GM19438 (cell line): ENCODE data around the gene NUAK1.

ENCODE experiments used
- ATAC-seq: cut with Tn5 transposase; IDR thresholded peaks from one replicate; pipeline ENCODE4 v1.9.1; 2021; ENCODE audit warnings: low read depth; ENCODE audit not compliant: unreplicated experiment

Gene NUAK1

DNA sequence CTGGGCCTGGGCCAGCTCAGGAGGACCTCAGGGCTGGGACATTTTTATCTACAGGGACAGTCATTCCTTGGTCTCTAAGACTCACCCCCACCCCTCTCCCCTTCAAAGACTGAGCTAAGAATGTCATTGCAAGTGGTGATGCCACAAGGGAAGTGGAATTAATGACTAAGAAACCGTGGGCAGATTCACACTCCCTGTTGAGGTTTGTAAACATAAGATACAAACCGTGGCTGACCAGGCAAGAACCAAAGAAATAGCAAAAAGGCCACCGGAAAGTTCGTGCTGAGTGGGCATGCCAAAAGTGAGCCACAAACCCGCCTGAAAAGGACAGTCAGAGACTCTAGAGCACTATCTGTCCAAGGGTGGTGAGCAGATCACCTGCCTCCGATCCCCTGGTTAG lies 25.7 kb downstream of the NUAK1 start:
- ATAC-seq: no peak

DNA sequence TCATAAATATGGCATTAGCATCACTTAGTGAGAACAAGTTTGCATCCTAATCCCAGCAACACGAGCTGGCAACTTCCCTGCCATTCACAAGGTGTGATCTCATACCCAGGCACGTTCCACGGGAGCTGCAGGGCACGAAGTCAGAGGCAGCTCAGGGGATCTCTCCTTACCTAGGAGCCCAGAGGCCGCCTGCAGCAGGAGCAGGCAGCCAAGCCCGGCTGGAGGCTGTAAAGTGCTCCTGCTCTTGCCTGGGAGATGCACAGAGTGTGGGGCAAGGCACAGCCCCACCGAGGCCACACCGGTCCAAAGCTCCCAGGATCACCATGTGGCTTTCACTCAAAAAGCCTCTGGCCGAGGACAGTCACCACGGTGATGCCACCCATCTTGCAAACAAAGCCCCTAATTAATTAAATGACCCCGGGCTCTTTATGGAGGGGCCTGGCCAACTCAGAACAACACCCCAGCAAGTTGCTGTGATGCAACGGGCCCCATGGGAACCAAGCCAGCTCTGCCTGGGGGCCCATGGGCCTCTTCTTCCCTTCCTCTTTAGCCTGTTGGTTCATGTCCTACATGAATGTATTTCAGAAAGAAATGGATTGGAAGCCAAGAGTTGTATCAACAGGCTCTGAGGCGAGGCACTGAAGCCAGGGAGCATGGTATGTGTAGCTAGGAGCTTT lies 26.5 kb downstream of the NUAK1 start:
- no peak for ATAC-seq

DNA sequence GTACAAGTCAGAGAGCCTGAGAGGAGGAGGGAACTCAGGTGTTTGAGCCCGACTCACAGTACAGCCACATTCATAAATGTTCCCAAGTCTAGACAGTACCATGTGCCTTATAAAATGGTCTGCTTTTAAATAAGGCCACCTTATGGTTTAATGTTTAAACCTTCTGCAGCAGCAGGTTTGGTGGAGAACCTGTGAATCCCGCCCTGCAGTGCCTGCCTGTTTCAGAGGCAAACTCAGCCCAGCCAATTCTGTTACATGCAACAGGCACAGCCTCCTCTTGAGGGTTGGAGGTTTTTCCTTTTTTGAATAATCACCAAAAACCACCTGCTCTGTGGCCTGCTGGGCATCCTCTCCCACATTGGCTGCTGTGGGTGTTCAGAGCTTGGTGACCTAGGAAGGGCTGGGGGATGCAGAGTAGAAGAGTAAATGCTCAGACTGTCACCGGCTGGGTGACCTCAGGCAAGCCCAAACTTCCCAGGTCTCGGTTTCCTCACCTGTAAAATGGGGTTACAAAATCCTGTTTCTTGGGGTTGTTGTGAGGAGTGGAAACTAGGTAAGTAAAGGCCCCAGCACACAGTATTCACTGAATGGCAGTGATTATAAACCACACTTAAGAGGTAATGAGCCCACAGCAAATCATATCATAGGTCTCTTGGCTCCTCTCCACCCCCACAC lies 28.0 kb downstream of the NUAK1 start:
- ATAC-seq: no peak

DNA sequence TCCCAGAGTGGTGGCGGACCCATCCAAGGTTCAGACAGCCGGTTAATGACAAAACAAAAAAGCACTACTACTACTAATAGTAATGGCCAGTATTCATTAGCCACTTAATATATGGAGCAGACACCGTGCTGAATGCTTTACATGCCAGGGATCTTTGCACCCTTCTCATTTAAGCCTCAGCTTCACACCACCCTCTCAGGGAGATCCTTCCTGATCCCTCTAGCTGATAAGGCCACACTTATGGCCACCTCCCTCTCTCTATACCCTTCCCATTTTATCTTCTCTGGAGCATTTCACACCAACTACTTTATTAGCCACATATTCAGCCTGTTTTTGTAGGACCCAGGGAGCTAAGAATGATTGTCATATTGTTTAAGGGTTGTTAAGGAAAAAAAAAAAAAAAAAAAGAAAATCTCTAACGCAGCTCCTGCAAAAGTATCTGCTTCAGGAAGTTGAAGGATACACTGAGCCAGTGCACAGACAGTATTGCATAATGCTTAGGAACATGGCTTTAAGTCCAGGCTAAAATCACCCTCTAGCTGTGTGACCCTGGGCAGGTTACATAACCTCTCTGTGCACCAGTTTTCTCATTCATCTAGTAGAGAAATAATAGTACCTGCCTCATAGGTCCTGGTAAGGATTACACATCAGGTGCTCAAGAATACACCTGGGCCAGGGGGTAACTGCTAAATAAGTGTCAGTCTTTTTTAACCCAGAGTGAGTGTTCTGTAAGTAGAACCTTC lies 29.4 kb downstream of the NUAK1 start:
- ATAC-seq: no peak

DNA sequence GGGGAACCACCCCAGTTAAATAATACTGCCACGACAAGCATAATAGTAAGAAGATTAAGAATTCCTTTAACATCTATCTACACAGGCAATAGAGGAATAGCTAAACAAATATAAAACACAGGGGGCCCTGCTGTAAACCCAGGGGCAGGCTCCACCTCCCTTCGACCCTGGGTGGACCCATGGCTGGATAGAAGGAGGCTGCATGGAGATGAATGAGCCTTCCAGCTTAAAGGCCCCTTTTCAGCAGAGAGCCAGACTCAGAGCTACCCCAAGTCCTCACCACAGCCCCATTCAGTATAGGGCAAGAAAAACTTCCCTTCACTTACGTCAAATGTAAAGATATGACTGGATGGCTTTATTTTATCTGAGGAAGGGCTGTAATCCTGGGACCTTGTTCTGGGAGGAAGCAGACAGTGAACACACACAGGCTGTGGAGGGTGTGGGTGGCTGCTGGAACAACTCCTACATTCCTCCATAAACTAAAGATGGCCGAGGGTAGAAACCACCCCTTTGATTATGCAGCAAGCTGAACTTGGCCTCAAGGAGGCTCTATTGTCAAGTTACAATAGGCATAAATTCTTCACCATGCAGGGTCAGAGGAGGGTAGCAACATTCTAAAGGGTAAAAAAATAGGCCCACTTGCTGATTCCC lies 30.4 kb downstream of the NUAK1 start:
- ATAC-seq: no peak

DNA sequence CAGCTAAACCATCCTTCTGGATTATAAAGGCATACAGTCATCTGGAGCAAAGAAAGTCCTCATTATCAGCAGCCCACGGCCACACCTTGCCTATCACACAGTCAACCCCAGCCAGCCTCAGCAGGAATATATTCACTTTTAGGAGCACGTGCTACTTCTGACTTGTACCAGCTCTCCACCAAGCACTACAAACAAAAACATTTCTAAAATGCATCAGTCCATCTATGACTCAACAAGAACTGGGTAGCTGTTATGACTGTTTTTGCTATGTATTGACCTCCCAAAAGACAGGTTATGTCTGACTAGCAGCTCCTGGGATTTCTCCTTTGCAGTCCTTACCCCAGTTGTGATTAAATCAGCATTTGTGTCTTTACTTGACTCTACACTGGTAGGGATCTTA lies 31.2 kb downstream of the NUAK1 start:
- ATAC-seq: no peak

DNA sequence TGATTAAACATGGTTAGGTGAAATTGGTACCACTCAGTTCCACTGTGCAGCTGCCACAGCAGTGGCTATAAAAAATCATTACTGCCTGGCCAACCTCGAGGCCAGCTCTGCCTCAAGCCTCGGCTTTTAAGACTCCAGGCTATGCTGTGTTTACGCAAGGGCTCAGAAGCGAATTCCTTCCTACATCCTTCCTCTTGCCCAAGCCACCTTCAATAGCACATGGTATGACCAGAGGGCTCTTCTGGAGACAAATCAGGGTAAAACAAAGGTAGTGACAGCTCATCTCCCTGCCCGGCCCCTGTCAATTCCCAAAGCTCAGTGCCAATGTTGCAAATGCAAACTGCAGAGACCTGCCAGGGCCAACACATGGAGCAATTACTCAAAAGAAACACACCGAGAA lies 31.9 kb downstream of the NUAK1 start:
- no peak for ATAC-seq

DNA sequence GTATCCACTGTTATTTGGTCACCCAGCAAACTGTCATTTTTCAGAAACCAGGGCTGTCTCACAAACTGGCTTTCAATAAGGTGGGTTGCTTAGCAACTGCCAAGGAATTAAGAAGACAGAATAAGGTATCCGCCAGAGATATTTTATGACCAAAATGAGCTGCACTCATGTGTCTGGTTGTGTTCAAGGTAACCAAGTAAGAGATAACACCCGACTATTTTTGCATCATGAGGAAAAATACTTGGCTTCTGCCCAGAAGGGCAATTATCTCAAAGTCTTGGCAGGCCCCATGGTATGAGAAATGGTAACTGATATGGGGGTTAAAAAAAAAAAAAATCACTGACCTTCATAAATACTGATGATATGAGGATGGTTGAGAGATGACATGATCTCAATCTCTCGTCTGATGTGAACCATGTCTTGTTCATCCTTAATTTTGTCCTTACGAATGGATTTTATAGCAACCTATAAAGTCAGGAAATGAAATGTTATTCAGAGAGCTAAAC lies 32.6 kb downstream of the NUAK1 start:
- ATAC-seq: no peak

DNA sequence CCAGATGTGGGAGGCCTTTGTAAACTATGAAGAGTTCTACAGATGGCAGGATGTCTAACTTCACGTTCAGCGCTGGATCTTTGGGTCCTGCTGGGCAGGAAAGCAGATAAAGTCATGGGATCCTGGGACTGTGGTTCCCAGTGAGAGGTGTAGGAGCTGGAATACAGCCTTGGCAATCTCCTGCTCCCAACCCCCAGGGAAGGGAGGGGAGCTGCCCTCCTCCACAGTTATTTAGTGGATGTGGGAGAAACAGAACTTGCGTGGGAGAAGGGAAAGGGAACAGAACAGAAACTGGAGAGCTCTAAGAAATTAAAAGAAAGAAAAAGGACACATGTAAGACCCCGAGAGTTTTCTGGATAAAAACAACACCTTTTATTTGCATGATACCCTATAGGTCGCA lies 37.0 kb downstream of the NUAK1 start:
- no peak for ATAC-seq

DNA sequence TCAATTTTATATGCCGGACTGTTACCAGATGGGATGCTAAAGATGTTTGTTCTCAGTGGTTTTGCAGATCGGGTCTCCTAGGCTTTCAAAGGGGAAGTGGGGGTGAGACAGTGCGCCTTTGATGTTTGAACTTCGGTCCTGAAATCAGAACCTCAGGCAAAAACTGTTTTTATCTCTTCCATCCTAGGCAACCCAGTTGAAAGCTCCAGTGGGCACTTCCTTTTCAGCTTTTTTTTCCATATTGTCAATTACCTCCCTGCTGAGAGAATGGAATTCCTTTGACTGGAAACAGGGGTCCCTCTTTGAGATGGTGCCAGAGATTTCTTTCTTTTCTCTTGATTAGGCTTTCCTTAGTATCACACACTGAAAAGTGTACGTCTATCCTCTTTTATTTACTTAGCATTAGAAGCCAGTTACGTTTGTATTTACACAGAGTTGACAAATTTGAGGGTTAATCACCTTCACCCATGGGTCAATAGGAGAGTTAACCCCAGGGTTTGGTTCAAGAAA lies 40.0 kb downstream of the NUAK1 start:
- no peak for ATAC-seq

DNA sequence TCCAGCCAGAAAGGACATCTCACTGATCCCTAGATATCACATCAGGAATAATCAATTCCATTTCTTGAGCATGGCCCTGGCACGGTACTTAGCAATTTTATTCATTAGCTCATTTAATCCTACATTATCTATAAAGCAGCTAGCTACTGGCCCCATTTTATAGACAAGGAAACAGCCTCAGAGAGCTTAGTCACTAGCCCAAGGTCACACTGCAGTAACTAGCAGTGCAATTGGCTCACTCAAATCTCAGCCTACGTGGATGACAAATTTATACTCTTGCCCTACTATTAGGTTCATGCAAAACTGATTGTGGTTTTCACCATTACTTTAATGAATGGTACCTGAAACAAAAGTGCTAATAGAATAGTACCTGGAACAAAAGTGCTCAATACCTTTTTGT lies 41.7 kb downstream of the NUAK1 start:
- ATAC-seq: no peak

DNA sequence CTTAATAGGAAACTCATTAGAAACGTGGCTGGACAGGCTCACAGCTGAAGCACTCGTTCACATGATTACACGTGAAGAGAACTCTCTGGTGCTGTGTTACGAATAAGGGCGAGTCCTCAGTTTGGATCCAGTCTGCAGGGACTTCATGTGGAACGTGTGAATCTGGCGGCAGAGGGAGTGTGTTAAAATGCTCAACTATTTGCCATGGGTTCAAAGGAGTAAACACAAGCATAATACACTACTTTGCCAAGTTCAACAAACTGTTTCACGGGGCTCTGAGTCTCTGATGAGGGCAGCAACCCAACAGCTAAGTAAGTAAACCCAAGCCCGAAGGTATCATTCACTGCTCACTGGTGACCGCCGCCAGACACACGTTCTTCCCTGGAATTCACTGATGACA lies 42.4 kb downstream of the NUAK1 start:
- ATAC-seq: no peak

DNA sequence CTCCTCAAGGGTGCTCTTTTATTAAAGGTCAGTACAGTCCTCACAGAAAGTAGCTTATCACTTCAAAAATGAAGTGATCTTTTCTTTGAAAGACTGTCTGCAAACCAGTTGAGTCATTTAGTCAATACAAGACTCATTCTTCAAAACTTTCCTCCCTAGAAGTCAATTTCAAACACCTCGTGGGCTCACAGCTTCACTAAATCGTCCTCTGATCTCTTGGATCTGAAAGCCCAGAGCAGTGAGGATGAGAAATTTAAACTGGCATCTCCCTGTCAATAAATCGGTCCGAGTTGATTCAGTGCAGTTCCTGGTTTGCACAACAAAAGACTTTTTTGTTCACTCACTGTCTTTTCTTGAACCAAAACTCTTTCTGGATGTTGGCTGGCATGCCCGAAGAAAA lies 44.5 kb downstream of the NUAK1 start:
- ATAC-seq: no peak

DNA sequence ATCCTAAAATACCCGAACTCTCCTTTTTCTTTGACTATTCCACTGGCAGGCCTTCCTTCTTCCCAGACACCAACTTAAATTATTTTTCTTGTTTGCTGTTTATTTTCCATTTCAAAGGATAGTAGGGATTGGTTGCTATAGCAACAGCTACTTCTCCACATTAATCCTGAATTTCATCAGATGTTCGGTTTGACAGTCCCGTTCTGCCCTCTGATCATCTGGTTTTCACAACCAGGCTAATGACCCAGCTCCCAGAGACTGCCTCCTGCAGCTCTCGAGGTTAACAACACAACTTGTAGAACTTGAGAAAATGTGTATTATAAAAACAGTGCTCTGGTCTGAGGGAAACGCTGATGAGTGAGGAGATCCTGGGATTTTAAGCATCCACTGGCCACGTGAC lies 45.5 kb downstream of the NUAK1 start:
- no peak for ATAC-seq

DNA sequence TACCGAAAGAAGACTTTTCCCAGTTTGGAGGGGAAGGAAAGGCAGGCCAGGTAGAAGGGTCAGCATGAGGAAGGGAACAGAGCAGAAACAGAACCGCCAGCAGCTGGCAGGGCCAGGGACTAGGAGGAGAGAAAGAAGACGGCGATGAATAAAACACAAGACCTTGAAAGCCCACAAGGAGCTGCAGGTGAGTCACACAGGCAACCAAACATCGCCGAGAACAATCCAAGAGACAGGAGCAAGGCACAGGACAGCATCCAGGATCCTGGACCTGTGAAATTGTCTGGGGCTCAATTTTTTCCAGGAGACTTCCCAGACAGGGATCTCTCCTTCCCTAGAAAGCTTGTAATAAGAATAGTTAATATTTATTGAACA lies 47.3 kb downstream of the NUAK1 start:
- ATAC-seq: no peak

DNA sequence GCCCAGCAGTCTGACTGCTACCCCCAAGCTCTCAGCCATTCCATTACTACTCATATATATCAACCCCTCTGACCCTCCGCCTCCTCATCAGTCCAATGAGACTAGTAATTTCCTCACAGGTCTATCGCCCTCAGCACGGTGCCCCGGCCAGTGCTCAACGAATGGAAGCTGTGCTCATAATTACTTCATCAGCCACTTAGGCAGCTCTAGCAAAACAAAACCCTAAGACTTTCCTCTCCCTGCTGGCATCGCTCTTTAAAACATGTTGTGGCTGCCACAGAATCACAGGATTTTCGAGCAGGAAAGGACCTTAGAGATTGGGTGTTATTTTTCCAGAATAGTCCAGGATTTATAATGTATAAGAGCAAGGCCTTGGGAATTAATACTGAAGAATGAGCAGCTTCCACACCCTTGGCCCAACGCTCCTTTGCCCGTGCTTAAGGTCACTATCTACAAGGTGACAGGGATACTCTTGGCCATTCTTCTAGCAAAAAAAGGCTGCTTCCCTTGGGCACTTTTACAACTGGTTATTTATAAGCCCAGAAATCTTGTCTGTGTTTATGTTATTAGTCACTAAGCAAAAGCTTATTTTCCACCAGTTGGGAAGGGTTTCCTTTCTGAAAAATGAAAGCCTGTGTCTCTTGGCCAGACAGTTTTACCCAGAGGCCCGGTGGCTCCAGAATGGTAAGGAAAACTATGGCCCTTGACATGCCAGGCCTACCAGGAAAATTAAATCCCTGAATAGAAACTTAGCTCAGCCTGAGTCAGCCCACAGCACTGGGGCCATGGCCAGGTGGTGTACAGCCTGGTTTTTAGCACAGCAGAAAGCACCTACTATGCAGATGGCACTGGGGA lies 47.9 kb downstream of the NUAK1 start:
- no peak for ATAC-seq

DNA sequence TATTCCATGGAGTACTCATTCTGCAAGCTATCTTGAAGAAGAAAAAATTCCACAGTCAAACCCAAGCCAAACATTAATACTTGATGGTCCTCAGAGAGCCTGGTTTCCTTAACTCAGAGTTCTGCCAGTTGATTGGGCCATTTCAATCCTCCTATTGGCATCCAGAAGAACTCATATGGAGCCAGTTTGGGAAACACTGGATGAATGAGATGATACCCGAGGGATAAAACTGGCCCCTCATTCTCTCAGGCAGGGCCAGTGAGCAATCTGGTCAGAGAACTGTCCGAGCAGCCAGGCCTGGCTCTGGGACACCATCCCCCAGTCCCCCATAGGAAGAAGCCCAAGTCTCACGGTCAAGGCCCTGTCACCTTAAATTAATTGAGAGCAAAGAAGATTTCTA lies 48.8 kb downstream of the NUAK1 start:
- no peak for ATAC-seq

DNA sequence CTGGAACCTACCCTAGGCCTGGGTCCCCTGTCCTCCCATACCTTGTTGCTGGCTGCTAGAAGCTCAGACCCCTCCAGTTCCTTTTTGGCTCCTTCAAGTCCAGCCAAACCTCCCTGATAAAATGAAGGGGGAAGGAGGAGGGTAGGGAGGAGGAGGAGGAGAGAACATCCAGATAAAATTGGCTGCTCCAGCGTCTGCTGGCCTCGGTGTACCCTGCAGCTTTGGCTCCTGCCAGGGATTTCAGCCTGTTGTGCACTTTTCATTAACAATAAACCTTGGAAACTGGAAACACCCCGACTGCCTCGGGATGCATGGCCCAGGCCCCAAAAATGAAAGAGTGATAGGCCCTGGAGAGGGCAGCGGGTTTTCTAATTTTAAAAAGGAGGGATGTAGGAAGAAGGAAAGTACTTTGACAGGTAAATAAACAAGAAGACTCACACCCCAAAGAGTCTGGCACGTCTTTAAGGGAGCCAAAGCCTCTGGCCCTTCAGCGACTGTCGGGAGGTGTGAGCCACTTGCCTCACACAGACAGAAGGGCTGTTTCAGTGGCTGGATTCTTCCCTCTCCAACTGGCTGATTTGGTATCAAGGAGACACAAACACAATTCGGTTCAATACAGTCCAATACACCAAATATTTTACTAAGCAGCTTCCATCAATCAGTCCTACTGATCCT lies 49.8 kb downstream of the NUAK1 start:
- ATAC-seq: no peak

DNA sequence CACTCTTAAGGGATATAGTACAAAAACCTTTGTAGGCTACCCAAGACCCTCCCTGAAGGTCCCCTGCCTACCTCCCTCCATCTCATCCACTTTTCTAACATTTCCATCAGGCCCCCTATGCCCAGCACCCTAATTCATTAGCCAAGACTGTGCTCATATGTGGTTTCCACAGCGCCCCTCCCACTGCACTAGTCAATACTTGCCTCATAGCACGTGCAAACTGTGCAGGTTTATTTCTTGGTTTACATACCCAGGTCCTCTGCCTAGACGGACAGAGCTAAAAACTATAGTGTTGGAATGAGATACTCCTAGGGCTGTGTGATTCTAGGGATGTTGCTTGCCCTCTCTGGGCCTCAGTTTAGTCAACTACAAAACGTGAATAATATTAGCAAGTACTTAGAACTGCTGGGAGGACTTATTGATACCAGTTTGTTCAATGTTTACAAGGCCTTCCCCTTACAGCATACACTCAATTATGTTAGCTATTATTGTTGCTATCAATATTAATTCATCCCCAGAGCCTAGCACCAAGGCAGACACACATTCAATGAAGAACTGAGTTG lies 50.4 kb downstream of the NUAK1 start:
- no peak for ATAC-seq
